Ishikawa (cell line): ENCODE measurements around the gene TUBA1B.

Experiments used
- NFIC ChIP-seq: IDR thresholded peaks from 2 replicates; pipeline ENCODE4 v1.6.1; 2012
- TAF1 ChIP-seq: IDR thresholded peaks from 2 replicates; pipeline ENCODE4 v1.6.1; 2012; ENCODE audit warnings: low read depth, mild to moderate bottlenecking

DNA sequence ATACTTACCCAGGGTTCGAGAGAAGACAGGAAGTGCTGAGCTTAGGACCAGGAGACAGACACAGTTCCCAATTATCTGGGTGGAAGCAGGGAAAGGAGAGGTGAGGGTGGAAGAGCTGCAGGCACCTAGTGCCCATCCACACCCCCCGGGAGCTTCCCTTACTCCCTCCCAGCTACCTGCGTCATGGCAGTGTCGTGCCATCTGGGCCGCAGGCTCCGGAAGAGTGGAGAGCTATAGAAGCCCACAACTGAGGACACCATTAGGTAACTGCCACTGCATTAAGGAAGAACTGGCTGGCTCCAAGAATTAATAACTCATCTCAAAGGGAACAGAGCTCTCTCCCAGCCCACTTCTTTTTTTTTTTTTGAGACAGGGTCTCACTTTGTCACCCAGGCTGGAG is 30.8 kb downstream of the TUBA1B start:
- TF ChIP-seq TAF1 = no peak
- no peak for TF ChIP-seq NFIC
